ENCODE measurements around the gene RAB15.

DNA sequence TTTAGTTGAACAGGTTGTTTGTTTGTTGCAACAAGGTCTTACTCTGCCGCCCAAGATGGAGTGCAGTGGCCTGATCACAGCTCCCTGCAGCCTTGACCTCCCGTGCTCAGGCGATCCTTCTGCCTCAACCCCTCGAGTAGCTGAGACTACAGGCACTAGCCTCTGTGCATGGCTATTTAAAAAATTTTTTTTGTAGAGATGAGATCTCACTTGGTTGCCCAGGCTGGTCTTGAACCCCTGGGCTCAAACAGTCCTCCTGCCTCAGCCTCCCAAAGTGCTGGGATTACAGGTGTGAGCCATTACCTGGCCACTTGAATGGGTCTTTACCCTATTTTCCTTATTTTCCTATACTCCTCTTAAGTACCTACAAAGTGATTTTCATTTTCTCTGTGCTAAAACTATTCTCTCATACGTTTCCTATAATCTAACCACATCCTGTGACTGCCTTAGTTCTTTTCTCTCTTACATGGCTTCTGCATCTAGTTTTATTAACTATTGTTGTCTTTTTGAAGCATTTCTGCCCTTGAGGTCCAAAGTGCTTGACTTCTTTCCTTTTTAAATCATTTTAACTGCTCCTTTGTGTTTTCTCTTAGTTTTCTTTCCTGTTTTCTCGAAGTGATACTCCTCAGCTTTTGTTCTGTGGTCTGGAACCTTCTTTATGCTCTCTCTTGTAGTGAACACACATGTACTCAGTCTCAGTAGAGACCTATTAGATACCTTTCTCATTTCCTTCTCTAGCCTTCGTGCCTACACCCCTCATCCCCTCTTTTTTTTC, 43.7 kb downstream of the RAB15 start:
- TF ChIP-seq CEBPB (IDR thresholded peaks at IDR 0.05; ENCODE audit: low read depth) (no peak), EGR1 (IDR thresholded peaks at IDR 0.05; ENCODE audit: low read depth) (no peak), RAD21 (IDR thresholded peaks at IDR 0.05; ENCODE audit: low read depth) (no peak)
